Osteoblast (primary cell): Measurements from ENCODE around the gene ZDHHC11. TPM values are rescaled to one million over a fixed set of nuclear protein-coding genes. Genes with fewer than 3 reads are reported as not detected.
A peak's percentile ranks its signal among the peaks of the same experiment; 100 is the strongest.

Experiments used
- DNase-seq: peaks from one replicate; pipeline ENCODE4 v3.0.0; 2011; ENCODE audit warnings: low spot score, mixed read lengths; ENCODE audit not compliant: insufficient read length; ENCODE audit errors: missing footprints
- H2AFZ ChIP-seq: 2 replicates; pipeline ENCODE4 v1.6.0; 2011; ENCODE audit warnings: mild to moderate bottlenecking, low read length
- H3K27ac ChIP-seq: 2 replicates; pipeline ENCODE4 v1.5.1; 2011; ENCODE audit warnings: mild to moderate bottlenecking, low read depth, low read length, moderate library complexity
- H3K27me3 ChIP-seq: 2 replicates; pipeline ENCODE4 v1.6.0; 2012; ENCODE audit warnings: mild to moderate bottlenecking, control low read depth, inconsistent platforms, low read length, moderate library complexity; ENCODE audit not compliant: insufficient read depth
- H3K36me3 ChIP-seq: 2 replicates; pipeline ENCODE4 v1.5.1; 2011; ENCODE audit warnings: mild to moderate bottlenecking, low read length, control low read depth, moderate library complexity; ENCODE audit not compliant: insufficient read depth
- H3K4me1 ChIP-seq: 2 replicates; pipeline ENCODE4 v1.5.1; 2011; ENCODE audit warnings: mild to moderate bottlenecking, low read length, control low read depth, moderate library complexity; ENCODE audit not compliant: insufficient read depth
- H3K4me2 ChIP-seq: 2 replicates; pipeline ENCODE4 v1.6.0; 2011; ENCODE audit warnings: mild to moderate bottlenecking, low read length; ENCODE audit not compliant: insufficient read depth
- H3K4me3 ChIP-seq: fragments of 200-600 bp; sonication (generic); 3 replicates; pipeline ENCODE4 v1.5.1; 2012; ENCODE audit warnings: mild to moderate bottlenecking, low read length, inconsistent platforms; ENCODE audit not compliant: insufficient read depth
- H3K79me2 ChIP-seq: 2 replicates; pipeline ENCODE4 v1.6.0; 2012; ENCODE audit warnings: mild to moderate bottlenecking, low read length, control low read depth, inconsistent platforms; ENCODE audit not compliant: insufficient read depth
- H3K9me3 ChIP-seq: 2 replicates; pipeline ENCODE4 v1.5.1; 2011; ENCODE audit warnings: low read depth, low read length, control low read depth
- H4K20me1 ChIP-seq: 2 replicates; pipeline ENCODE4 v1.6.0; 2012; ENCODE audit warnings: mild to moderate bottlenecking, low read length, control low read depth; ENCODE audit not compliant: insufficient read depth
- CTCF ChIP-seq: IDR thresholded peaks from 2 replicates; pipeline ENCODE4 v1.5.1; 2011; ENCODE audit warnings: mild to moderate bottlenecking, low read depth, low read length, moderate library complexity; ENCODE audit errors: extremely low read depth
- total RNA-seq: library from RNA; depleted of rRNA; stranded (reverse); fragments of >200 nt; gene quantifications from 2 replicates; pipeline ENCODE4 v1.2.3, GENCODE V29; 2012

Gene ZDHHC11
- total RNA-seq, 1 donor, result 1.8 TPM

DNA sequence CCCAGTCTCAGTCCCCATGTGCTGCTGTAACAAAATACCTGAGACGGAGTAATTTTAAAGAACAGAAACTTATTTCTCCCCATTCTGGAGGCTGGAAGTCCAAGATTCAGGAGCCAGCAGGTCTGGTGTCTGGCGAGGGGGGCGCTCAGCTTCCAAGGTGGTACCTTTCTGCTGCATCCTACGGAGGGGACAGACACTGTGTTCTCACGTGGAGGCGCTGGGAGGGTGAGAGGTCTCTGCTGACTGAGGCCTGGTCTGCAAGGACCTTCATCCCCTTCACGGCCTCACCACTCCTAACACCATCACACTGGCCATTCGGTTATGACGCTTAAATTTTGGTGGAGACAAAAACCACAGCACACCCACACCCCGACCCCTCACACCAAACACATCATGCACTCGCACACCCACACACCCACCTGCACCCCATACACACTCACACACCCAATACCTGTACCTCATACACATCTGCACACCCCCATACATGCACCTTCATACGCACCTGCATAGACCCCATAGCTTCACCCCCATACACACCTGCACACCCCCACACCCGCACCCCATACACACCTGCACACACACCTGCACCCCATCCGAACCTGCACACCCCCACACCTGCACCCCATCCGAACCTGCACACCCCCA, 9.8 kb upstream of the ZDHHC11 start:
- Histone ChIP-seq H3K9me3 (no peaks in the 10 kb centered on the region), H3K36me3 (peaks cover 25% of the 10 kb centered on the region), H3K27ac (no peak overlapping the region), H3K4me1 (no peaks in the 10 kb centered on the region), H3K4me3 (no peak overlapping the region), H3K79me2 (no peaks in the 10 kb centered on the region), H4K20me1 (peaks cover 10% of the 10 kb centered on the region), H3K4me2 (no peak overlapping the region), H3K27me3 (no peaks in the 10 kb centered on the region), H2AFZ (no peak overlapping the region)
- DNase-seq, result peak; percentile 56
- no peak for TF ChIP-seq CTCF

DNA sequence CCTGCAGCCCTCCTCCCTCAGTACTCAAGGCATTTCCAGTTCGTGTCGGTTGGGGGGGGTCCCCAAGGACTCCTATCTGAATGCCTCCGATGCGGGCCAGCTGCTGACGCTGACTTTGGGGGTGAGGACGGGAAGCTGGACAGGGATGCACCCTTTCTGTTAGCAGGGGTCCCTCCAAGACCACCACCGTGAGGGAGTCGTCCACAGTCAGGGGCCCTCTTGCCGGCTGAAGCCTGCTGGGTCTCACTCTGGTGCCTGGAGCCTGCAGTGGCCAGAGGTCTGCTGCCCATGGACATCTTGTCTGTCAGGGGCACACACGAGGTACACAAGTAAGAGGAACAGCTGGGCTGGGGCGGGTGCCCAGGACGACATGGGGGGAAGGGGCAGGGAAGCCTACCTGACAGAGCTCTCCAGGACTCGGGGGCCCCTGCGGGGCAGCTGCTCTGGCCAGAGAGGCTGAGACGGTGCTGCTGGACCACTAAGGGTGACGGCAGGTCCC, 9.1 kb upstream of the ZDHHC11 start:
- Histone ChIP-seq H3K4me3 (no peak overlapping the region), H3K4me2 (no peak overlapping the region), H3K27me3 (no peaks in the 10 kb centered on the region), H3K27ac (no peak overlapping the region), H3K4me1 (no peaks in the 10 kb centered on the region), H4K20me1 (peaks cover 8% of the 10 kb centered on the region), H3K9me3 (no peaks in the 10 kb centered on the region), H3K36me3 (peaks cover 17% of the 10 kb centered on the region), H3K79me2 (no peaks in the 10 kb centered on the region), H2AFZ (no peak overlapping the region)
- TF ChIP-seq CTCF, result no peak
- DNase-seq, result peak; percentile 67

DNA sequence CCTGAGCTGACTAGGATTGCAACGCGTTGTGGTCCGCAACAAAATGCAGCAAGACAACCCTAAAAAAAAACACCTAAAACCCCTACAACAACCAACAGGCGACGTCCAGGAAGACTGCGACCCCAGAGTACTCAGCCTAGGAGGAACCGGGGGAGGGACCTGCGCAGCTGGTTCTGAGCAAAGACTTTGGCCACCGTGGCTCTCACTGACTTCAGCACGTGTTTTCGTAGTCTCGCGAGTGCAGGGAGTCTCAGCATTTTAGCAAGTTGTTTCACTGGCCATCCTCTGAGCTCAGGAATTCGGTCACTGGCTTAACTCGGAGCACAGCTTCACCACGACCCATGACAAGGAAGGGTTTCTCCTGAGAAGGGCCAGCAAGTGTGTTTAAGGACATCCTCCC, 8.6 kb upstream of the ZDHHC11 start:
- peak; percentile 79 for DNase-seq
- no peaks in the 10 kb centered on the region for H3K79me2 ChIP-seq
- no peak overlapping the region for H2AFZ ChIP-seq
- H3K27me3 ChIP-seq, result no peaks in the 10 kb centered on the region
- peaks cover 8% of the 10 kb centered on the region for H4K20me1 ChIP-seq
- peaks cover 14% of the 10 kb centered on the region for H3K36me3 ChIP-seq
- TF ChIP-seq CTCF, result no peak
- no peak overlapping the region for H3K4me3 ChIP-seq
- H3K9me3 ChIP-seq, result no peaks in the 10 kb centered on the region
- no peak overlapping the region for H3K4me2 ChIP-seq
- H3K27ac ChIP-seq, result no peak overlapping the region
- no peaks in the 10 kb centered on the region for H3K4me1 ChIP-seq

DNA sequence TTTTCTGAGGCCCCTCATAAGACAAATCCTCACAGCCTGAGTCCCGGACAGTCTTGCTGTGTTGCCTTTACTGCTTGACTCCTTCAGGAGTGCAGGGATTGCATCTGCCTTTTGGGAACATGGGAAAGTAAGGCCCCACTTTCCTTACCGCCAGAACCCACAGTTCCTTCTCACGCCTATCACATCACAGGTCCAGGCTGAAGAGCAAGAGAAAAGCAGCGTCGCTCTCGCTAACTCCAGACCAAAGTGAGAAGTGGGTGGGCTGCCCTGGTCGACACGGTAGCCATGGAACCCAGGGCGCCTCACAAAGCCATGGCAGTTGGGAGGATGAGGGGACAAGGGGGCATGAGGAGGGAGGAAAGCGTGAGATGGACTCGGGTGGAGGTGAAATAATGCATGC, 7.9 kb upstream of the ZDHHC11 start:
- Histone ChIP-seq H3K4me2 (no peak overlapping the region), H4K20me1 (peaks cover 5% of the 10 kb centered on the region), H3K79me2 (no peaks in the 10 kb centered on the region), H3K4me1 (no peaks in the 10 kb centered on the region), H3K27me3 (no peaks in the 10 kb centered on the region), H3K4me3 (no peak overlapping the region), H3K9me3 (no peaks in the 10 kb centered on the region), H3K27ac (no peak overlapping the region), H2AFZ (no peak overlapping the region), H3K36me3 (peaks cover 12% of the 10 kb centered on the region)
- TF ChIP-seq CTCF, result no peak
- peak; percentile 60 for DNase-seq
